ENCODE data around the gene ZFP42.

- TF ChIP-seq POLR2A (IDR thresholded peaks at IDR 0.05; ENCODE audit: low read length) (no peak), BHLHE40 (IDR thresholded peaks at IDR 0.05; ENCODE audit: low read depth, low read length) (no peak), RAD21 (conservative IDR thresholded peaks at IDR 0.05 in 1 of 2, IDR thresholded peaks at IDR 0.05 in 1 of 2) (no peak)
These were observed 34.8 kb downstream of the ZFP42 start for GRCh38 chr4:188030401-188030800.

Measured in A549 (cell line).